ENCODE measurements around the gene PRKN.

PRKN gene

GRCh38 chr6:161838306-161839035 is 889.1 kb downstream of the PRKN start:
- H3K36me3 ChIP-seq (ENCODE audit: control insufficient read depth, insufficient read depth, low read length) = no peaks in the 10 kb centered on the region
- H3K27me3 ChIP-seq (ENCODE audit: control insufficient read depth, insufficient read depth, low read length, poor library complexity, severe bottlenecking) = no peaks in the 10 kb centered on the region
- H3K4me3 ChIP-seq (ENCODE audit: insufficient read depth, low read depth, low read length) = no peak overlapping the region
- H3K27ac ChIP-seq (ENCODE audit: insufficient read depth, low read depth, low read length, poor library complexity, severe bottlenecking) = no peak overlapping the region
- H3K4me1 ChIP-seq (ENCODE audit: control insufficient read depth, insufficient read depth, low read length) = peaks cover 7% of the 10 kb centered on the region
- WGBS, 2 experiments = 69 to 73% methylated on average over 14 of the region's 14 CpGs
- no peaks in the 10 kb centered on the region for H3K9me3 ChIP-seq (ENCODE audit: control insufficient read depth, low read length)

DNA sequence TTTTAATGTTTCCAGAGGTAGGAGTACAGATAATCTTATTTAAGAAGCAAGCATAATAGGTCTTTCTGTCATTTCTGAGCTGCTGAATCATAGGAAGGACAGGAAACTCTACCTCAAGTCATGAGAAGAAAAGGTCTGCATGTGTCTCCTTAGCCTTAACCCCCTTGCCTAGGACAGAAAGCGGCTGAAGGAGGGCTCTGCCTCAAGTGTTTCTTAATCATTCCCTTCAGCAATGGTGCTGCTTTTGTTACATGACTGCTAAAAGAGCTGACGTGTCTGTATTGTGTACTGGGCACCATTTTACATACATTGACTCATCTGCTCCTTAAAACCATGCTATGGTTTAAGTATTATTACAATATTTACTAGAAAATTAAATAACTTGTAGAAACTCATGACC is 889.7 kb downstream of the PRKN start:
- Histone ChIP-seq H3K9me3 (ENCODE audit: control insufficient read depth, low read length) (no peaks in the 10 kb centered on the region), H3K4me3 (ENCODE audit: insufficient read depth, low read depth, low read length) (no peak overlapping the region), H3K4me1 (ENCODE audit: control insufficient read depth, insufficient read depth, low read length) (peaks cover 7% of the 10 kb centered on the region), H3K27me3 (ENCODE audit: control insufficient read depth, insufficient read depth, low read length, poor library complexity, severe bottlenecking) (no peaks in the 10 kb centered on the region), H3K27ac (ENCODE audit: insufficient read depth, low read depth, low read length, poor library complexity, severe bottlenecking) (no peak overlapping the region), H3K36me3 (ENCODE audit: control insufficient read depth, insufficient read depth, low read length) (no peaks in the 10 kb centered on the region)
- 67 to 83% methylated on average over 1 to 2 of the region's 2 CpGs for WGBS, 2 experiments

- Histone ChIP-seq H3K4me3 (ENCODE audit: insufficient read depth, low read depth, low read length) (no peak overlapping the region), H3K4me1 (ENCODE audit: control insufficient read depth, insufficient read depth, low read length) (peaks cover 7% of the 10 kb centered on the region), H3K27ac (ENCODE audit: insufficient read depth, low read depth, low read length, poor library complexity, severe bottlenecking) (no peak overlapping the region), H3K27me3 (ENCODE audit: control insufficient read depth, insufficient read depth, low read length, poor library complexity, severe bottlenecking) (no peaks in the 10 kb centered on the region), H3K9me3 (ENCODE audit: control insufficient read depth, low read length) (no peaks in the 10 kb centered on the region), H3K36me3 (ENCODE audit: control insufficient read depth, insufficient read depth, low read length) (no peaks in the 10 kb centered on the region)
- 53 to 68% methylated on average over 1 of the region's 1 CpG for WGBS, 2 experiments
Measured at GRCh38 chr6:161837449-161837735, 890.2 kb downstream of the PRKN start.

- H3K4me1 ChIP-seq (ENCODE audit: control insufficient read depth, insufficient read depth, low read length) = peaks cover 7% of the 10 kb centered on the region
- 87 to 95% methylated on average over 14 to 15 of the region's 15 CpGs for WGBS, 2 experiments
- H3K27ac ChIP-seq (ENCODE audit: insufficient read depth, low read depth, low read length, poor library complexity, severe bottlenecking) = no peak overlapping the region
- H3K36me3 ChIP-seq (ENCODE audit: control insufficient read depth, insufficient read depth, low read length) = no peaks in the 10 kb centered on the region
- H3K9me3 ChIP-seq (ENCODE audit: control insufficient read depth, low read length) = no peaks in the 10 kb centered on the region
- H3K27me3 ChIP-seq (ENCODE audit: control insufficient read depth, insufficient read depth, low read length, poor library complexity, severe bottlenecking) = no peaks in the 10 kb centered on the region
- H3K4me3 ChIP-seq (ENCODE audit: insufficient read depth, low read depth, low read length) = no peak overlapping the region
Measured at GRCh38 chr6:161836643-161837448, 890.7 kb downstream of the PRKN start.

DNA sequence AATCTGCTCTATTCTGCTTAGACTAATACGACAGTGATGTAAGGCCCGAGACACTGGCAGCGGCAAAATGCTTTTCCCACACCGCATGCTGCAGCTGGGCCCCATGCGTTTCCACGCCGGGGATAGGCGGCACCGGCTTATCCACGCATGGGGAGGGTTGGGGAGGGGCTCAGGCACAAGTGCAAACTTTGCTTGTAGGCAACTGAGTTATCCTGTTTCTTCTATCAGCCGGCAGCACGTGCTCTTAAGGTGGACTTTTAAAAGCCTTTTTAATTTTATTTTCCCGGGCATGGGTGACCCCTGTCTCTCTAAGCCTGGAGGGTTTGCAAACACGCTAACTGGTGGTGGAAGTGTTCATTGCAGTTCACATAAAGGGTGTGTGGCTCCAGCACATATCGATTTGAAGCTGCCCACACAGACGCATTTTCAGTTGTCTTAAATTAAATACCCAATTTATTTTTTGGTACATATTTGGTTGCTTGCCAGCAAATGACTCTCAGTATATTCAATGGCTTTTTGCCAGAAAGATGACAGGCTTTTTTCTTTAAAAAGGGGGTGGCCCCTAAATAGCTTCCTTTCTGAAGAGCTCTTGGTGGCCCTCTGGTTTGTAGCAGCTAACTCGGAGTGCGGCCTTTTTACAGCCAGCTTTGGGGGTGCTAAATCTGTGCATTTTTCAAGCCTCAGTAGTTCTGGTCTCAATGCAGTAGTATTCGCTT is 891.9 kb downstream of the PRKN start:
- H3K4me3 ChIP-seq (ENCODE audit: insufficient read depth, low read depth, low read length) = no peak overlapping the region
- no peaks in the 10 kb centered on the region for H3K9me3 ChIP-seq (ENCODE audit: control insufficient read depth, low read length)
- no peaks in the 10 kb centered on the region for H3K27me3 ChIP-seq (ENCODE audit: control insufficient read depth, insufficient read depth, low read length, poor library complexity, severe bottlenecking)
- 78 to 80% methylated on average over 19 of the region's 19 CpGs for WGBS, 2 experiments
- no peak overlapping the region for H3K27ac ChIP-seq (ENCODE audit: insufficient read depth, low read depth, low read length, poor library complexity, severe bottlenecking)
- no peaks in the 10 kb centered on the region for H3K36me3 ChIP-seq (ENCODE audit: control insufficient read depth, insufficient read depth, low read length)
- H3K4me1 ChIP-seq (ENCODE audit: control insufficient read depth, insufficient read depth, low read length) = peaks cover 7% of the 10 kb centered on the region

DNA sequence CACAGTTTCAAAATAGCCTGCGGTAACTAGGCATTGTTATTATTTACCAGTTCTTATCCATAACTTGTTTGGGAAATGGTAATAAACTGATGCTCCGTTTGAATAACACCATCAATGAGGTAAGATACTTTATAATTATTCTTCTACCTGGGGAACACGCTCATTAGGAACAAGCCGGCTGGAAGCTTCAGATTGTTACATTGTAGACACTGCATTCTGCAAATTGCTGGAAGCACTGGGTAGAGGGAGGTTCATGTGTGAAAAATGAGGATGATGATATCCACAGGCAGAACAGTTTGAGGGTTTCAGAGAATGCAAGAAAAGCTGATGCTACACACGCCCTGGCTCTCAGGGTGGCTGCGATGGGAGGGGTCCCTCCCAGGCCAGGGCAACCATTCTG is 893.1 kb downstream of the PRKN start:
- H3K27ac ChIP-seq (ENCODE audit: insufficient read depth, low read depth, low read length, poor library complexity, severe bottlenecking) = no peak overlapping the region
- H3K4me1 ChIP-seq (ENCODE audit: control insufficient read depth, insufficient read depth, low read length) = peaks cover 7% of the 10 kb centered on the region
- no peak overlapping the region for H3K4me3 ChIP-seq (ENCODE audit: insufficient read depth, low read depth, low read length)
- no peaks in the 10 kb centered on the region for H3K36me3 ChIP-seq (ENCODE audit: control insufficient read depth, insufficient read depth, low read length)
- 90 to 95% methylated on average over 5 to 6 of the region's 6 CpGs for WGBS, 2 experiments
- no peaks in the 10 kb centered on the region for H3K9me3 ChIP-seq (ENCODE audit: control insufficient read depth, low read length)
- H3K27me3 ChIP-seq (ENCODE audit: control insufficient read depth, insufficient read depth, low read length, poor library complexity, severe bottlenecking) = no peaks in the 10 kb centered on the region

GRCh38 chr6:161833099-161833860 is 894.3 kb downstream of the PRKN start:
- peaks cover 4% of the 10 kb centered on the region for H3K4me1 ChIP-seq (ENCODE audit: control insufficient read depth, insufficient read depth, low read length)
- 83 to 86% methylated on average over 18 of the region's 18 CpGs for WGBS, 2 experiments
- H3K4me3 ChIP-seq (ENCODE audit: insufficient read depth, low read depth, low read length) = no peak overlapping the region
- no peak overlapping the region for H3K27ac ChIP-seq (ENCODE audit: insufficient read depth, low read depth, low read length, poor library complexity, severe bottlenecking)
- no peaks in the 10 kb centered on the region for H3K36me3 ChIP-seq (ENCODE audit: control insufficient read depth, insufficient read depth, low read length)
- H3K9me3 ChIP-seq (ENCODE audit: control insufficient read depth, low read length) = no peaks in the 10 kb centered on the region
- no peaks in the 10 kb centered on the region for H3K27me3 ChIP-seq (ENCODE audit: control insufficient read depth, insufficient read depth, low read length, poor library complexity, severe bottlenecking)

GRCh38 chr6:161832622-161833021 is 894.9 kb downstream of the PRKN start:
- no peaks in the 10 kb centered on the region for H3K36me3 ChIP-seq (ENCODE audit: control insufficient read depth, insufficient read depth, low read length)
- WGBS, 2 experiments = 90 to 93% methylated on average over 12 of the region's 12 CpGs
- H3K27me3 ChIP-seq (ENCODE audit: control insufficient read depth, insufficient read depth, low read length, poor library complexity, severe bottlenecking) = no peaks in the 10 kb centered on the region
- H3K4me3 ChIP-seq (ENCODE audit: insufficient read depth, low read depth, low read length) = no peak overlapping the region
- no peak overlapping the region for H3K27ac ChIP-seq (ENCODE audit: insufficient read depth, low read depth, low read length, poor library complexity, severe bottlenecking)
- H3K4me1 ChIP-seq (ENCODE audit: control insufficient read depth, insufficient read depth, low read length) = peaks cover 4% of the 10 kb centered on the region
- no peaks in the 10 kb centered on the region for H3K9me3 ChIP-seq (ENCODE audit: control insufficient read depth, low read length)

DNA sequence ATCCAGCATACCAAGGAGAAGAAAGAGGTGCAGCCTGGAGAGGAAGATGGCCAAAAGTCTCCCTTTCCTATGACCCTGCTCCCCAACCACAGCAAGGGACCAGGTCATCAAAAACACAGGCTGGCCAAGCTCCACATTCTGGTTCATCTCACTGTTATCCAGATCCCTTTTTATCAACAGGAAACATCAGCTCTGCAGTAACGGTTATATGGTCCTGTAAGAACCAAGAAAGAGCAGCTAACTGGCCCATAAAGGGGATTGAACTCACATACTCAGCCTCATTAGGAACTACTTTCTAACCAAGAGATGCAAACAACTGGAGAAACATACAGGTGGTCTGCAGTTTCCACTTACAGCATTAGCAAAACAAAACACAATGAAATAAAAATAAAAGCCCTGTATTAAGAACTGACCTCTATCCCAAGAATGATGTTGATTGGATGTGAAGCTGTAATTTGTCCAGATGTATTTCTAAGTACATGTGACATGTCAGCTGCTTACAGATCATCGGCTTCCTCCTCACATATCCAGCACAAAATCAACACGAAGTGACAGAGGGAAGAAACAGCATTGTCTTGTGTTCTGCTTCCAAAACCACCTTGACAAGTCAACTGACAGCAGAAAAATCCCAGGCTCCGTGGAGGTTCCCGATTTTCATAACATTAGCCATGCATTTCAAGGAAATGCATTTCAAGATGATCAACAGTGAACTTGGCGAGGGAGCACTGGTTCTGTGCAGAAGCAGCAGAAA is 896.5 kb downstream of the PRKN start:
- Histone ChIP-seq H3K36me3 (ENCODE audit: control insufficient read depth, insufficient read depth, low read length) (no peaks in the 10 kb centered on the region), H3K4me3 (ENCODE audit: insufficient read depth, low read depth, low read length) (no peak overlapping the region), H3K9me3 (ENCODE audit: control insufficient read depth, low read length) (no peaks in the 10 kb centered on the region), H3K4me1 (ENCODE audit: control insufficient read depth, insufficient read depth, low read length) (peaks cover 4% of the 10 kb centered on the region), H3K27me3 (ENCODE audit: control insufficient read depth, insufficient read depth, low read length, poor library complexity, severe bottlenecking) (no peaks in the 10 kb centered on the region), H3K27ac (ENCODE audit: insufficient read depth, low read depth, low read length, poor library complexity, severe bottlenecking) (no peak overlapping the region)
- 88 to 89% methylated on average over 6 of the region's 6 CpGs for WGBS, 2 experiments
